HG03571 (cell line): Measurements from ENCODE around the gene C1orf167.

Experiments used
- ATAC-seq: cut with Tn5 transposase; IDR thresholded peaks from one replicate; pipeline ENCODE4 v1.9.1; 2021; ENCODE audit not compliant: unreplicated experiment

Gene C1orf167

DNA sequence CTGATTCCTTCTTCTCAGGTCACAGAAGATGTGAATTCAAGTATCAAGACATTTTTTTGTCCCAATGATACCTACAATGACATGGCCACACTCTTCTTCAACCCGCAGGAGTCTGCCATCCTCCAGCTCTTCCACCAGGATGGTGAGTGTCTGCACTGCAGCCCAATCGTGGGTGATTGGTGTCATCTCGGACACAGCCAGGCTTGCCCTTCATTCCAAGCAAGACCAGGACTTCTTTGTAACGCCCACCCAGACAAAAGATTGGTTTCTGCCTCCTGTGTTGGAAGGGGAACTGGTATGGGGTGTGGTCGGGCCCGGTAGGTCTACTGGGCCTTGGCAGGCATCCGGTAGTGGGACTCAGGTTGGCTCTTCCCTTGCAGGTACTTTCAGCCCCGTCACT, 71.5 kb downstream of the C1orf167 start:
- no peak for ATAC-seq

DNA sequence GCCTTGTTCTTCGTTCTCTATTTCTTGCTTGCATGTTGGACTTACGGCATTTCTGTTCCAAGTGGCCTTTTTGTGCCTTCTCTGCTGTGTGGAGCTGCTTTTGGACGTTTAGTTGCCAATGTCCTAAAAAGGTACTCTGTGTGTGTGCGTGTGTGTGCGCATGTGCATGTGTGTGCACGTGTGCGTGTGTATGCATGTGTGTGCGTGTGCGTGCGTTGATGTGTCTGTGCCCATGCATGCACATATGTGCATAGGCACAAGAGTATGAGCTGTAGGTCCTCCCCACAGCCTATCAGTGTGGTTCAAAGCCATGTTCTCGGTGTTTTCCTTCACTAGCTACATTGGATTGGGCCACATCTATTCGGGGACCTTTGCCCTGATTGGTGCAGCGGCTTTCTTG, 71.9 kb downstream of the C1orf167 start:
- ATAC-seq, result no peak

DNA sequence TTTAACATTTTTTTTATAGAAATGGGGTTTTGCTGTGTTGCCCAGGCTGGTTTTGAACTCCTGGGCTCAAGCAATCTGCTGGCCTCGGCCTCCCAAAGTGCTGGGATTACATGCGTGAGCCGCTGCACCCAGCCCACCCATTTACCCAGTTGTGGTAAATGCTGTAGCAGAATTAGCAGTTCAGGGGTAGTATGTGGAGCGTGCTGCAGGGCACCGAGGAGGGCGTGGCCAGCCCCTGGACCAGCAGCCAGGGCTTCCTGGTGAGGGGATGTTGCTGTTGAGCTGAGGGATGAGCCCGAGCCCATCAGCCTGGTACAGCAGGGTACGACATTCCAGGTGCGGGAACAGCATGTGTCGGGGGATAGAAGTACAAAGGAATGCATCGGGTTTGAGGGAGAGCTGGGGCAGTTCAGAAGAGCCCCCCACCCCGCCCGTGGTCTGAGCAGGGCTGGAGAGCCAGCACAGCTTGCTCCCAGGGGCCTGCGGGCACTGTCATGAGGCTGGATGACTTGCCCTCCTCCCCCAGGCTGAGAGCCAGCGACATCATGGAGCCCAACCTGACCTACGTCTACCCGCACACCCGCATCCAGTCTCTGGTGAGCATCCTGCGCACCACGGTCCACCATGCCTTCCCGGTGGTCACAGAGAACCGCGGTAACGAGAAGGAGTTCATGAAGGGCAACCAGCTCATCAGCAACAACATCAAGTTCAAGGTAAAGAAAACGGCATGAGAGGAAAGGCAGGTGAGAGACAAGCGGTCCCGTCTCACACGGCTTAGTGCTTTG, 73.6 kb downstream of the C1orf167 start:
- ATAC-seq, result no peak

DNA sequence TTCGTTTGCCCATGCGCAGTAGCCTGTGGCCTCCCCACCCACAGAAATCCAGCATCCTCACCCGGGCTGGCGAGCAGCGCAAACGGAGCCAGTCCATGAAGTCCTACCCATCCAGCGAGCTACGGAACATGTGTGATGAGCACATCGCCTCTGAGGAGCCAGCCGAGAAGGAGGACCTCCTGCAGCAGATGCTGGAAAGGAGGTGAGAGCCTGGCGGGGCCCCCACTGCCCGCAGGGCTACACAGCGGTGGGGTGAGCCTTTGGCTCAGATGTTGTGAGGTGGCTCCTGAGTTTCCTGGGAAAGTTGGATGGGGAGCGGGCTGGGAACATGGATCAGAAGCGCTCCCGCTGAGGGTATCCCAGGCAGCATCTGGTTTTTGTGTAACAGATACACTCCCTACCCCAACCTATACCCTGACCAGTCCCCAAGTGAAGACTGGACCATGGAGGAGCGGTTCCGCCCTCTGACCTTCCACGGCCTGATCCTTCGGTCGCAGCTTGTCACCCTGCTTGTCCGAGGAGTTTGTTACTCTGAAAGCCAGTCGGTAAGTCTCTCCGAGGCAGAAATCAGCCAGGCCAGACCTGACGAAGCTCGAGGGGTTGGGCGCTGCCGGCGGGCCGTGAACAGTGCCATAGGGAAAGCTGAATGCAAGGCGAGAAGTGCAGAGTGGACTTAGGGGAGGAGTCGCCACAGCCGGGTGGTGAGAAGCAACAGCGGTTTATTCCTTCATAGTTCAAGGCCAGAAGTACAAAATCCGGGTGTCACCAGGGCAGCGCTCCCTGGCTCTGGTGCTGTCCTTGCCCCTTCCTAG, 75.2 kb downstream of the C1orf167 start:
- ATAC-seq, result no peak

DNA sequence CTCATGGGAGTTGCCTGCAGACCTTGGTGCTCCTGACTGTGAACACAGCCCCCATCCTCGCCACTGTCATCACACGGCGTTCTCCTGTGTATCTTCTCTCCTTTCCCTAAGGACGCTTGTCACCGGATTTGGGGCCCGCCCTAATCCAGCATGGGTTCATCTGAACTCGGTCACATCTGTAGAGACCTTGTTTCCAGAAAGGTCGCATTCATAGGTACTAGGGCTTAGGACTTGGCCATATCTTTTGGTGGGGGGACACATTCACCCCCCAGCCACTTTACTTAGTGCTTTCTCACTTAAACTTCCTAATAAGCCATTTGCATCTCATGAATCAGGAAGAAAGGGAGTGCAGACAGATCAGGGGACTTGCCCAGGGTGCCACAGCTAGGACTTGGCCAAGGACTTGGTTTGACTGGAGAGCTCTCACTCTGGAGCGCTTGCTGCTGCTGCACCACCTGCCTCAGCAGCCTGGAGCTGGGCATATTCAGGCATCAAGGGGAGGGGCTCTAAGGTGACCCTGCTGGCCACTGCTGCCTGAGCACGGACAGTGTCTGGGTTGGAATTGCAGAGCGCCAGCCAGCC, 75.9 kb downstream of the C1orf167 start:
- no peak for ATAC-seq

DNA sequence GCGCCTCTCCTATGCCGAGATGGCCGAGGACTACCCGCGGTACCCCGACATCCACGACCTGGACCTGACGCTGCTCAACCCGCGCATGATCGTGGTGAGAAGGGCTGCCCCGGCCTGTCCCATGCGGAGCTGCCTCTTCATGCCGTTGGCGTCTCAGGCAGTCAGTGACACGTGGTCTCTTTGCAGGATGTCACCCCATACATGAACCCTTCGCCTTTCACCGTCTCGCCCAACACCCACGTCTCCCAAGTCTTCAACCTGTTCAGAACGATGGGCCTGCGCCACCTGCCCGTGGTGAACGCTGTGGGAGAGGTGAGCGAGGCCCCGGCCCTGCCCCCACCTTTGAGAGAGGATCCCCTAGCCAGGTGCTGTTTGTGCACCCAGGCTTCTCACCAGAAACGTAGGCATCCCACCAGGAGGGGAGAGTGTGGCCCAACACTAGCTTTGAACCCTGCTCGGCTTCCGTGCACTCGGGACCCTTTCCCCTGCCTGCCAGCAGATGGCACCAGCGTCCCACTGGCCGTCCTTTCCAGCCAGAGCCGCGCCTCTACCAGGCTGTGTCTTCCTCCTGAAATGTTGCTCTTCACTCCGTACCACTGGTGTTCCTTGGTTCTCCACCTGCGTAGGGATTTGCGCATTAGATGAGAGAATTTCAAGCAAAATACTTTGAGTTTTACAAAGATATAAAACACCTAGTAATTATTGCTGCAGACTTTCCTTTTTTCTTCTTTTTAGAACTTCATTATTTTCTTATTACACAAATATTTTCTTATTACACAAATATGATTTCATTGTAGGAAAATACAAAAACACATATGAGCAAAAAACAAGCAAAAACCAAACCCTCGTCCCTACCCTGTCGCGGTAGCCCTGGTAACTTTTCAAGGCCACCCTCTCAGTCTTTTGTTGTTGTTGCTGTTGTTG, 76.6 kb downstream of the C1orf167 start:
- ATAC-seq, result no peak
